Measurements from ENCODE around the gene VILL.

Gene VILL

GRCh38 chr3:38016410-38016809 is 25.8 kb downstream of the VILL start:
- no peak for DNase-seq (ENCODE audit: extremely low spot score)
- TF ChIP-seq CTCF (IDR thresholded peaks at IDR 0.05; ENCODE audit: control extremely low read depth, extremely low read depth, low read depth, missing control alignments): no peak
- ChIA-PET POLR2A (no interaction called here), CTCF (interaction anchor here (1.0 kb wide), 1 partner anchor 11 kb away, joined by 3 read pairs; no protein-coding TSS in a partner anchor)

- ChIA-PET CTCF (no interaction called here), POLR2A (no interaction called here)
- TF ChIP-seq CTCF (IDR thresholded peaks at IDR 0.05; ENCODE audit: control extremely low read depth, extremely low read depth, low read depth, missing control alignments): no peak
- no peak for DNase-seq (ENCODE audit: extremely low spot score)
These were observed 26.4 kb downstream of the VILL start for GRCh38 chr3:38016847-38017444.

- ChIA-PET POLR2A (no interaction called here), CTCF (interaction anchor here (1.0 kb wide), 1 partner anchor 43 kb away, joined by 3 read pairs; no protein-coding TSS in a partner anchor)
- no peak for DNase-seq (ENCODE audit: extremely low spot score)
- TF ChIP-seq CTCF (IDR thresholded peaks at IDR 0.05; ENCODE audit: control extremely low read depth, extremely low read depth, low read depth, missing control alignments): no peak
These were observed 27.1 kb downstream of the VILL start for GRCh38 chr3:38017445-38018295.

- ChIA-PET CTCF (interaction anchor here (1.0 kb wide), 1 partner anchor 44 kb away, joined by 3 read pairs; no protein-coding TSS in a partner anchor), POLR2A (no interaction called here)
- TF ChIP-seq CTCF (IDR thresholded peaks at IDR 0.05; ENCODE audit: control extremely low read depth, extremely low read depth, low read depth, missing control alignments): no peak
These were observed 28.0 kb downstream of the VILL start for GRCh38 chr3:38018296-38019266.

GRCh38 chr3:38019658-38020341 is 29.2 kb downstream of the VILL start:
- no peak for TF ChIP-seq CTCF (IDR thresholded peaks at IDR 0.05; ENCODE audit: control extremely low read depth, extremely low read depth, low read depth, missing control alignments)
- ChIA-PET POLR2A (no interaction called here), CTCF (interaction anchor here (1.2 to 1.3 kb wide), 3 partner anchors 8 to 90 kb away, joined by 3 to 5 read pairs (median 3); no protein-coding TSS in a partner anchor)
- DNase-seq (ENCODE audit: extremely low spot score): no peak

More at GRCh38 chr3:38018296-38019266, 28.0 kb downstream of the VILL start:
- DNase-seq (ENCODE audit: extremely low spot score): no peak
